ENCODE data around the gene AFAP1. TPM values are rescaled to one million over a fixed set of nuclear protein-coding genes. Genes with fewer than 3 reads are reported as not detected.

AFAP1 gene
- total RNA-seq, 1 experiment from 2014 or later, result 42.1 TPM

DNA sequence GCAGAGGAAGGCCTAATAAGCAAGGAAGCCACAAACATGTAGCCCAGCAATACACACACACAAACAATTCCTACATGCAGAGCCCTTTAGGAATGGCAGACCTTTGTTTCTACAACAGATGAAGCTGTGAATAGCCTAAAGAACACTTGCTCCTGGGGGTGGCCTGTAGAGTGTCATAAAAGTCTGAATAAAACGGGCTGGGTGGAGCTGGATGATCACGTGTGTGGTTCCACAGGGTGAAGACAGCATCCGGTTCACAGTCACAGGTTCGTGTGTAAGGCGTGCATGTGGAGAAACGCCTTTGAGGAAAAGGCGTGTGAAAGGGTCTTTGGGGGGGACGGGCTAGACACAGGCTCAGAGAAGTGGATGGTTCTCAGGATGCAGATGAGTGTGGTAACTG is 156.1 kb downstream of the AFAP1 start:
- Histone ChIP-seq H3K9me2 (replicated peaks; ENCODE audit: low read length) (no peaks in the 10 kb centered on the region), H3K36me3 (ENCODE audit: low read depth, low read length) (peaks cover 43% of the 10 kb centered on the region), H3K27ac (ENCODE audit: low read length) (no peak overlapping the region), H3K4me3 (ENCODE audit: low read length) (no peak overlapping the region), H3K9ac (ENCODE audit: low read length) (no peak overlapping the region), H3K4me2 (ENCODE audit: low read length) (no peak overlapping the region), H3F3A (ENCODE audit: low read length, unreplicated experiment) (no peaks in the 10 kb centered on the region), H3K79me2 (ENCODE audit: low read length) (no peaks in the 10 kb centered on the region), H3K9me3 (ENCODE audit: low read length) (no peaks in the 10 kb centered on the region), H3K27me3 (ENCODE audit: low read length) (no peaks in the 10 kb centered on the region), H2AFZ (ENCODE audit: low read length) (no peak overlapping the region), H3K4me1 (ENCODE audit: insufficient read depth, low read length) (no peaks in the 10 kb centered on the region), H4K20me1 (ENCODE audit: low read length) (no peaks in the 10 kb centered on the region)
- CTCF ChIA-PET, result no interaction called here
- intact Hi-C loops (cut with micrococcal nuclease), result no loop called here
- BruUV-seq (replicated peaks), result no TSS peak
- DNase-seq (no peak), ATAC-seq (no peak)
- TF ChIP-seq EZH2phosphoT487 (IDR thresholded peaks at IDR 0.05; ENCODE audit: borderline replicate concordance, low read length) (no peak), EZH2 (IDR thresholded peaks at IDR 0.05; ENCODE audit: low read length, unreplicated experiment) (no peak)
- TF ChIP-seq, protein P1, sequence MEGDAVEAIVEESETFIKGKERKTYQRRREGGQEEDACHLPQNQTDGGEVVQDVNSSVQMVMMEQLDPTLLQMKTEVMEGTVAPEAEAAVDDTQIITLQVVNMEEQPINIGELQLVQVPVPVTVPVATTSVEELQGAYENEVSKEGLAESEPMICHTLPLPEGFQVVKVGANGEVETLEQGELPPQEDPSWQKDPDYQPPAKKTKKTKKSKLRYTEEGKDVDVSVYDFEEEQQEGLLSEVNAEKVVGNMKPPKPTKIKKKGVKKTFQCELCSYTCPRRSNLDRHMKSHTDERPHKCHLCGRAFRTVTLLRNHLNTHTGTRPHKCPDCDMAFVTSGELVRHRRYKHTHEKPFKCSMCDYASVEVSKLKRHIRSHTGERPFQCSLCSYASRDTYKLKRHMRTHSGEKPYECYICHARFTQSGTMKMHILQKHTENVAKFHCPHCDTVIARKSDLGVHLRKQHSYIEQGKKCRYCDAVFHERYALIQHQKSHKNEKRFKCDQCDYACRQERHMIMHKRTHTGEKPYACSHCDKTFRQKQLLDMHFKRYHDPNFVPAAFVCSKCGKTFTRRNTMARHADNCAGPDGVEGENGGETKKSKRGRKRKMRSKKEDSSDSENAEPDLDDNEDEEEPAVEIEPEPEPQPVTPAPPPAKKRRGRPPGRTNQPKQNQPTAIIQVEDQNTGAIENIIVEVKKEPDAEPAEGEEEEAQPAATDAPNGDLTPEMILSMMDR (conservative IDR thresholded peaks at IDR 0.05; ENCODE audit: low read depth, low read length), result no peak
- POLR2A ChIA-PET (ENCODE audit: unreplicated experiment), result no interaction called here

DNA sequence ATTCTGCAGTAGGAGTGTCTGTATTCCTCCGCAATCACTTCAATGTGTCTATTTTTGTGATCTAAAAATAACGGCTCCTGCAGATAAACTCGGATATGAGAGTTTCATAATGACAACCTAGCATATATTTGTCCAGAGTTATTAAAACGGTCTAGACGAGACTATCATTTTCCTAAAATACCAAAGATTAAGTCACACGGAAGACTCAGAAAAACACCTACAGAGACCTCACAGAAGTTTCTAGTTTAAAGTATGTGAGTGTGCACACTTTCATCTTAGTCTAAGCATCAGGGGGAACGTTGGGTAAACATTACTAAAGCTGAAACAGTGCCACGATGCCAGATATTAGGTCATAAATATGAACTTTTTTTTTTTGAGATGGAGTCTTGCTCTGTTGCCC is 156.9 kb downstream of the AFAP1 start:
- DNase-seq (no peak), ATAC-seq (no peak)
- ChIA-PET POLR2A (ENCODE audit: unreplicated experiment) (no interaction called here), CTCF (no interaction called here)
- H3K27ac ChIP-seq (ENCODE audit: low read length), result no peak overlapping the region
- H3K4me1 ChIP-seq (ENCODE audit: insufficient read depth, low read length), result no peaks in the 10 kb centered on the region
- H3K4me2 ChIP-seq (ENCODE audit: low read length), result no peak overlapping the region
- no peak for TF ChIP-seq EZH2 (IDR thresholded peaks at IDR 0.05; ENCODE audit: low read length, unreplicated experiment)
- TF ChIP-seq, protein P1 (conservative IDR thresholded peaks at IDR 0.05; ENCODE audit: low read depth, low read length), result no peak
- no peak for TF ChIP-seq EZH2phosphoT487 (IDR thresholded peaks at IDR 0.05; ENCODE audit: borderline replicate concordance, low read length)
- H3K27me3 ChIP-seq (ENCODE audit: low read length), result no peaks in the 10 kb centered on the region
- peaks cover 51% of the 10 kb centered on the region for H3K36me3 ChIP-seq (ENCODE audit: low read depth, low read length)
- H3K9me3 ChIP-seq (ENCODE audit: low read length), result no peaks in the 10 kb centered on the region
- no peaks in the 10 kb centered on the region for H4K20me1 ChIP-seq (ENCODE audit: low read length)
- no peaks in the 10 kb centered on the region for H3F3A ChIP-seq (ENCODE audit: low read length, unreplicated experiment)
- H2AFZ ChIP-seq (ENCODE audit: low read length), result no peak overlapping the region
- intact Hi-C loops (cut with micrococcal nuclease), result no loop called here
- H3K9me2 ChIP-seq (replicated peaks; ENCODE audit: low read length), result no peaks in the 10 kb centered on the region
- no TSS peak for BruUV-seq (replicated peaks)
- H3K9ac ChIP-seq (ENCODE audit: low read length), result no peak overlapping the region
- H3K4me3 ChIP-seq (ENCODE audit: low read length), result no peak overlapping the region
- H3K79me2 ChIP-seq (ENCODE audit: low read length), result no peaks in the 10 kb centered on the region

DNA sequence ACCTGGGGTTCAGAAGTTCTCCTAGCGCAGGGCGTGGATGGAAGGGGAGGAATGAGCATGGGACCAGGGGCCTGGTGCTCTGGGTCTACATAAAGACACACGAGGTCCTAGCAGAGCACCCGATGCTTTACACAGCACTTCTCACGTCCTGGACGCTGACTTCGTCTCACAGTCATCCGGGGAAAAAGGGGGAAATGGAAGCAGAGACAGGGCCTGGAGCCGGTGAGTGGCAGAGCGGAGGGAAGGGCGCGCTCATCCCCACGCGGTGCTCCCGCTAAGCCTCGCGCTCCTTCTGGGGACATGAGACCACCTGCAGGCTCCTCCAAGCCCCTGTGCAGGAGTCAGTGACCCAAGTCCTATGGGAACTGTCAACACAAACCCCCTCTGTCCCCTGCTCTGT is 157.7 kb downstream of the AFAP1 start:
- TF ChIP-seq, protein P1 (conservative IDR thresholded peaks at IDR 0.05; ENCODE audit: low read depth, low read length), result no peak
- TF ChIP-seq EZH2phosphoT487 (IDR thresholded peaks at IDR 0.05; ENCODE audit: borderline replicate concordance, low read length) (no peak), EZH2 (IDR thresholded peaks at IDR 0.05; ENCODE audit: low read length, unreplicated experiment) (no peak)
- no peak overlapping the region for H3K4me2 ChIP-seq (ENCODE audit: low read length)
- H3K4me1 ChIP-seq (ENCODE audit: insufficient read depth, low read length), result no peaks in the 10 kb centered on the region
- H3K9ac ChIP-seq (ENCODE audit: low read length), result no peak overlapping the region
- peaks cover 53% of the 10 kb centered on the region for H3K36me3 ChIP-seq (ENCODE audit: low read depth, low read length)
- H4K20me1 ChIP-seq (ENCODE audit: low read length), result no peaks in the 10 kb centered on the region
- no peaks in the 10 kb centered on the region for H3F3A ChIP-seq (ENCODE audit: low read length, unreplicated experiment)
- no peaks in the 10 kb centered on the region for H3K27me3 ChIP-seq (ENCODE audit: low read length)
- BruUV-seq (replicated peaks), result no TSS peak
- H3K27ac ChIP-seq (ENCODE audit: low read length), result no peak overlapping the region
- intact Hi-C loops (cut with micrococcal nuclease), result no loop called here
- ChIA-PET POLR2A (ENCODE audit: unreplicated experiment) (no interaction called here), CTCF (no interaction called here)
- H3K9me2 ChIP-seq (replicated peaks; ENCODE audit: low read length), result no peaks in the 10 kb centered on the region
- no peak for DNase-seq
- H2AFZ ChIP-seq (ENCODE audit: low read length), result no peak overlapping the region
- H3K9me3 ChIP-seq (ENCODE audit: low read length), result no peaks in the 10 kb centered on the region
- no peaks in the 10 kb centered on the region for H3K79me2 ChIP-seq (ENCODE audit: low read length)
- no peak for ATAC-seq
- H3K4me3 ChIP-seq (ENCODE audit: low read length), result no peak overlapping the region
